ENCODE data around the gene ZNF516.

- TF ChIP-seq CTCF (IDR thresholded peaks at IDR 0.05; ENCODE audit: insufficient read depth, low read length) (no peak), GABPA (IDR thresholded peaks at IDR 0.05; ENCODE audit: low read depth) (0 out of 2 replicates have a peak, but pooled peaks have one; percentile 24), POLR2AphosphoS5 (IDR thresholded peaks at IDR 0.05; ENCODE audit: low read depth) (peak; percentile 43; the same call in 1 of the 2 replicates), REST (IDR thresholded peaks at IDR 0.05; ENCODE audit: insufficient replicate concordance, low read depth) (no peak)
These were observed 33.7 kb upstream of the ZNF516 start for GRCh38 chr18:76528477-76529432.
